HepG2 (cell line): Measurements from ENCODE around the gene AGER. TPM values are rescaled to one million over a fixed set of nuclear protein-coding genes. Genes with fewer than 3 reads are reported as not detected.

Experiments used
- DMTF1 ChIP-seq: sonication (generic); formaldehyde crosslinking; IDR thresholded peaks from 2 replicates; pipeline ENCODE4 v1.4.0; 2020; ENCODE audit warnings: mild to moderate bottlenecking, missing genetic modification reagents
- FOXA3 ChIP-seq: IDR thresholded peaks from 2 replicates; pipeline ENCODE4 v1.6.1; 2016; ENCODE audit warnings: missing genetic modification reagents, missing compliant biosample characterization
- MNT ChIP-seq: fragments of 450-650 bp; IDR thresholded peaks from 2 replicates; pipeline ENCODE4 v1.6.1; 2016
- PCBP1 ChIP-seq: fragments of 200-400 bp; formaldehyde crosslinking; IDR thresholded peaks from 2 replicates; pipeline ENCODE4 v1.6.1; 2017; ENCODE audit warnings: mild to moderate bottlenecking, low read depth, low read length, borderline replicate concordance
- RFXAP ChIP-seq: sonication (generic); formaldehyde crosslinking; IDR thresholded peaks from 2 replicates; pipeline ENCODE4 v1.4.0; 2020; ENCODE audit warnings: missing genetic modification reagents, borderline replicate concordance
- RXRB ChIP-seq: IDR thresholded peaks from 2 replicates; pipeline ENCODE4 v1.6.1; 2016; ENCODE audit warnings: borderline replicate concordance, missing genetic modification reagents, missing compliant biosample characterization
- SOX6 ChIP-seq, 2 experiments: fragments of 450-650 bp in 1 of 2; sonication (generic) in 1 of 2; formaldehyde crosslinking in 1 of 2; IDR thresholded peaks; 2 replicates each; pipeline versions ENCODE4 v1.4.0 to v1.6.1; 2017 to 2020; ENCODE audit warnings: antibody characterized with exemption in 1 of 2, mild to moderate bottlenecking in 1 of 2, missing genetic modification reagents in 1 of 2
- TAF1 ChIP-seq: sonication (generic); formaldehyde crosslinking; IDR thresholded peaks from 2 replicates; pipeline ENCODE4 v1.4.0; 2020; ENCODE audit warnings: missing genetic modification reagents
- U2AF1 ChIP-seq: fragments of 200-400 bp; formaldehyde crosslinking; optimal IDR thresholded peaks from 2 replicates; pipeline ENCODE3; 2017; ENCODE audit warnings: mild to moderate bottlenecking, low read depth, low read length
- ZBTB39 ChIP-seq: sonication (generic); formaldehyde crosslinking; IDR thresholded peaks from 2 replicates; pipeline ENCODE4 v1.5.0; 2020; ENCODE audit warnings: missing genetic modification reagents
- ZNF18 ChIP-seq: sonication (generic); formaldehyde crosslinking; IDR thresholded peaks from 2 replicates; pipeline ENCODE4 v1.8.0; 2022; ENCODE audit warnings: mild to moderate bottlenecking, missing genetic modification reagents; ENCODE audit not compliant: insufficient replicate concordance
- ZNF687 ChIP-seq: sonication (generic); formaldehyde crosslinking; IDR thresholded peaks from 2 replicates; pipeline ENCODE4 v1.5.1; 2020; ENCODE audit warnings: mild to moderate bottlenecking, missing genetic modification reagents, moderate library complexity
- ZNF800 ChIP-seq: sonication (generic); formaldehyde crosslinking; IDR thresholded peaks from 2 replicates; pipeline ENCODE4 v1.4.0; 2020; ENCODE audit warnings: missing genetic modification reagents
- polyA plus RNA-seq, 8 experiments: library from polyadenylated mRNA; depleted of rRNA in 3 of 8; stranded (reverse) in 7 of 8; unstranded in 1 of 8; fragments of >200 nt; fragmentation: Illumina TruSeq in 4 of 8; extraction: Trizol in 4 of 8; gene quantifications; 2 replicates each; pipeline versions ENCODE4 v1.2.1 to v1.2.3, GENCODE V29; 2011 to 2016; ENCODE audit warnings: low read depth in 4 of 8, missing spikeins in 1 of 8, mixed read lengths in 1 of 8; ENCODE audit not compliant: insufficient read depth in 1 of 8
- total RNA-seq, 5 experiments: library from RNA; depleted of rRNA; stranded (reverse); fragments of >200 nt; fragmentation: Illumina TruSeq; extraction: Trizol; gene quantifications; 2 replicates each; pipeline ENCODE4 v1.2.3, GENCODE V29; 2016; ENCODE audit warnings: low read depth in 1 of 5

Gene AGER
- total and polyA plus RNA-seq, 2 of the 13 experiments (the other 11 are each of a cell fraction or from before 2014, with no cell fraction given), result 1.9 to 5.1 TPM

GRCh38 chr6:32174416-32174815 is 9.6 kb downstream of the AGER start (continued):
- no peak for TF ChIP-seq MNT
- TF ChIP-seq DMTF1 (CRISPR knock-in tag), result no peak
- TF ChIP-seq ZNF800, result no peak
- TF ChIP-seq U2AF1, result no peak
- TF ChIP-seq ZBTB39, result no peak
- TF ChIP-seq RXRB, result peak; percentile 33; the same call in 1 of the 2 replicates
- TF ChIP-seq PCBP1, result no peak
- peak; percentile 65 for TF ChIP-seq FOXA3 (CRISPR knock-in tag)
- no peak for TF ChIP-seq SOX6 (IDR thresholded peaks at IDR 0.05)
- TF ChIP-seq SOX6 (CRISPR knock-in tag; IDR thresholded peaks at IDR 0.05), result peak; percentile 73
- no peak for TF ChIP-seq ZNF18 (CRISPR knock-in tag)
- no peak for TF ChIP-seq RFXAP (CRISPR knock-in tag)
- TF ChIP-seq ZNF687 (CRISPR knock-in tag), result no peak
- no peak for TF ChIP-seq TAF1 (CRISPR knock-in tag)
